DOHH2 (cell line): ENCODE measurements around the gene ZNF804B.

Experiments
- CTCF ChIP-seq: fragments of 200-600 bp; sonication (generic); IDR thresholded peaks from one replicate; pipeline ENCODE4 v1.5.1; 2014; ENCODE audit warnings: antibody characterized with exemption, mild to moderate bottlenecking, low read depth, low read length; ENCODE audit not compliant: poor library complexity, severe bottlenecking
- EZH2phosphoT487 ChIP-seq: fragments of 200-600 bp; sonication (generic); IDR thresholded peaks from 2 replicates; pipeline ENCODE4 v1.6.1; 2017; ENCODE audit warnings: borderline replicate concordance, mild to moderate bottlenecking, antibody characterized with exemption, low read length, moderate library complexity, mixed read lengths

GRCh38 chr7:88787777-88788176 lies 28.3 kb downstream of the ZNF804B start:
- TF ChIP-seq CTCF (no peak), EZH2phosphoT487 (no peak)
